Uterus (tissue), 4 donors: ENCODE measurements around the gene DSE. TPM values are rescaled to one million over a fixed set of nuclear protein-coding genes. Genes with fewer than 3 reads are reported as not detected.

ENCODE experiments used
- DNase-seq, 2 donors: peaks; one replicate each; pipeline ENCODE4 v3.0.0-alpha.2; 2019 to 2020
- H3K27ac ChIP-seq, 2 donors: fragments of 200-600 bp; sonication (generic); 1 replicate in 1 of 2; 2 replicates in 1 of 2; pipeline ENCODE4 v1.5.1; 2016 to 2018
- H3K27me3 ChIP-seq, 2 donors: fragments of 200-600 bp; sonication (generic); one replicate each; pipeline ENCODE4 v1.5.1; 2018 to 2019; ENCODE audit warnings: control low read depth in 1 of 2
- H3K36me3 ChIP-seq, 2 donors: fragments of 200-600 bp; sonication (generic); one replicate each; pipeline ENCODE4 v1.5.1; 2019; ENCODE audit warnings: control low read depth in 1 of 2
- H3K4me1 ChIP-seq, 2 donors: fragments of 200-600 bp; sonication (generic); one replicate each; pipeline ENCODE4 v1.5.1; 2018 to 2019; ENCODE audit warnings: control low read depth in 1 of 2
- H3K4me3 ChIP-seq, 2 donors: fragments of 200-600 bp; sonication (generic); 1 replicate in 1 of 2; 2 replicates in 1 of 2; pipeline ENCODE4 v1.5.1; 2018 to 2019; ENCODE audit warnings: mild to moderate bottlenecking in 1 of 2
- H3K9me3 ChIP-seq, 2 donors: fragments of 200-600 bp; sonication (generic); one replicate each; pipeline ENCODE4 v1.5.1; 2019; ENCODE audit warnings: control low read depth in 1 of 2
- CTCF ChIP-seq, 4 experiments: fragments of 200-600 bp in 2 of 4; fragments of 450-650 bp in 2 of 4; sonication (generic) in 2 of 4; IDR thresholded peaks; one replicate each; pipeline ENCODE4 v1.5.1; 2016 to 2019; ENCODE audit warnings: antibody characterized with exemption in 4 of 4, mild to moderate bottlenecking in 2 of 4, moderate library complexity in 1 of 4
- POLR2A ChIP-seq, 2 donors: fragments of 450-650 bp; IDR thresholded peaks; one replicate each; pipeline ENCODE4 v1.6.1; 2016; ENCODE audit warnings: antibody characterized with exemption in 2 of 2, mild to moderate bottlenecking in 1 of 2, moderate library complexity in 1 of 2
- intact Hi-C: fragments of 100-400 bp; cut with DNase I; formaldehyde crosslinking; loops from one replicate; pipeline ENCODE4 v1.15.1; 2023; ENCODE audit warnings: low total_unique reads
- total RNA-seq, 4 donors: library from RNA; depleted of rRNA in 3 of 4; stranded (reverse); fragments of >200 nt in 3 of 4; gene quantifications; one replicate each; pipeline versions ENCODE4 v1.1.0 to v1.2.4, GENCODE V29; 2014 to 2023
- donor health status: DM: yes; HTN: yes; CAD: no.

Gene DSE
- total RNA-seq, 4 donors from 2014 or later = 21.3 to 84.0 (median 42.3) TPM

GRCh38 chr6:116467096-116467495, 96.3 kb downstream of the DSE start:
- no peaks in the 10 kb centered on the region for H3K9me3 ChIP-seq
- H3K4me3 ChIP-seq = no peak overlapping the region
- intact Hi-C loops = no loop called here
- H3K27me3 ChIP-seq = peaks cover 0 to 16% of the 10 kb centered on the region in 2 donors
- no peaks in the 10 kb centered on the region for H3K36me3 ChIP-seq
- H3K27ac ChIP-seq = no peak overlapping the region
- DNase-seq = no peak
- H3K4me1 ChIP-seq = no peaks in the 10 kb centered on the region
- TF ChIP-seq CTCF (IDR thresholded peaks at IDR 0.05) (no peak), POLR2A (IDR thresholded peaks at IDR 0.05) (no peak)

- intact Hi-C loops = no loop called here
- H3K36me3 ChIP-seq = no peaks in the 10 kb centered on the region
- H3K4me1 ChIP-seq = no peaks in the 10 kb centered on the region
- no peak overlapping the region for H3K27ac ChIP-seq
- TF ChIP-seq POLR2A (IDR thresholded peaks at IDR 0.05) (no peak), CTCF (IDR thresholded peaks at IDR 0.05) (no peak)
- H3K27me3 ChIP-seq = peaks cover 0 to 14% of the 10 kb centered on the region in 2 donors
- H3K4me3 ChIP-seq = no peak overlapping the region
- no peaks in the 10 kb centered on the region for H3K9me3 ChIP-seq
- DNase-seq = no peak
These were observed 96.8 kb downstream of the DSE start for GRCh38 chr6:116467514-116467913.

- Histone ChIP-seq H3K36me3 (no peaks in the 10 kb centered on the region), H3K4me1 (no peaks in the 10 kb centered on the region), H3K9me3 (no peaks in the 10 kb centered on the region), H3K4me3 (no peak overlapping the region), H3K27me3 (peaks cover 0 to 6% of the 10 kb centered on the region in 2 donors), H3K27ac (no peak overlapping the region)
- no peak for DNase-seq
- intact Hi-C loops = no loop called here
- no peak for TF ChIP-seq CTCF (IDR thresholded peaks at IDR 0.05)
- no peak for TF ChIP-seq POLR2A (IDR thresholded peaks at IDR 0.05)
These were observed 97.5 kb downstream of the DSE start for GRCh38 chr6:116468293-116468692.

- Histone ChIP-seq H3K27me3 (no peaks in the 10 kb centered on the region), H3K4me1 (no peaks in the 10 kb centered on the region), H3K27ac (no peak overlapping the region), H3K9me3 (no peaks in the 10 kb centered on the region), H3K36me3 (no peaks in the 10 kb centered on the region), H3K4me3 (no peak overlapping the region)
- no peak for DNase-seq
- intact Hi-C loops = no loop called here
- TF ChIP-seq CTCF (IDR thresholded peaks at IDR 0.05) = no peak
- no peak for TF ChIP-seq POLR2A (IDR thresholded peaks at IDR 0.05)
These were observed 100.8 kb downstream of the DSE start for GRCh38 chr6:116471531-116471930.

- no peaks in the 10 kb centered on the region for H3K36me3 ChIP-seq
- no peaks in the 10 kb centered on the region for H3K27me3 ChIP-seq
- intact Hi-C loops = no loop called here
- no peak for TF ChIP-seq CTCF (IDR thresholded peaks at IDR 0.05)
- no peak for TF ChIP-seq POLR2A (IDR thresholded peaks at IDR 0.05)
- H3K27ac ChIP-seq = no peak overlapping the region
- no peak overlapping the region for H3K4me3 ChIP-seq
- no peaks in the 10 kb centered on the region for H3K9me3 ChIP-seq
- DNase-seq = no peak
- no peaks in the 10 kb centered on the region for H3K4me1 ChIP-seq
These were observed 102.0 kb downstream of the DSE start for GRCh38 chr6:116472706-116473105.
